K562 (cell line): ENCODE results near the gene KIFC3. TPM values are rescaled to one million over a fixed set of nuclear protein-coding genes. Genes with fewer than 3 reads are reported as not detected.

ENCODE experiments used
- ATAC-seq: fragments of 200-7000 bp; cut with Tn5 transposase; 3 replicates; pipeline ENCODE4 v1.9.1; 2020; ENCODE audit warnings: moderate library complexity
- BruUV-seq: library from RNA; stranded (reverse); fragments of 400-500 nt; replicated peaks from 2 replicates; lab custom pipeline; 2021; lab: Mats Ljungman, UMichigan
- CTCF ChIA-PET: fragments of 300-600 bp; formaldehyde crosslinking; extraction: SDS; loops from one replicate; lab custom pipeline; 2021; ENCODE audit warnings: low intra/inter-chr PET ratio; lab: Yijun Ruan, JAX
- POLR2A ChIA-PET: fragments of 300-600, 350-650 bp; sonication (Branson Sonifier 250); formaldehyde crosslinking; extraction: SDS; loops from one replicate; lab custom pipeline; 2021; ENCODE audit warnings: antibody characterized with exemption, inconsistent platforms; lab: Yijun Ruan, JAX
- DNase-seq, 4 experiments: peaks; one replicate each; pipeline versions ENCODE4 v3.0.0 to v3.0.0-alpha.2; 2011 to 2018; ENCODE audit warnings: low spot score in 3 of 4, mixed read lengths in 3 of 4; ENCODE audit errors: extremely low read depth in 1 of 4
- FAIRE-seq: peaks from 2 replicates; lab custom pipeline; 2011; peaks lifted over from hg19 to GRCh38; lab: Jason Lieb, UNC
- H2AFZ ChIP-seq: 2 replicates; pipeline ENCODE4 v1.6.0; 2011; ENCODE audit warnings: low read depth, low read length, control low read depth, inconsistent platforms
- H3K27ac ChIP-seq: fragments of 200-600 bp; 3 replicates; pipeline ENCODE4 v1.8.0; 2011; ENCODE audit warnings: low read depth, mild to moderate bottlenecking, control low read depth, inconsistent platforms, low read length, moderate library complexity, mixed read lengths; ENCODE audit errors: extremely low read depth
- H3K27me3 ChIP-seq, 2 experiments: fragments of 300-600 bp in 1 of 2; 2 replicates in 1 of 2; 3 replicates in 1 of 2; pipeline versions ENCODE4 v1.6.0 to v1.8.0; 2011; ENCODE audit warnings: inconsistent platforms in 2 of 2, low read length in 2 of 2, mild to moderate bottlenecking in 1 of 2, mixed read lengths in 1 of 2, moderate library complexity in 1 of 2; ENCODE audit not compliant: control insufficient read depth in 2 of 2, insufficient read depth in 2 of 2
- H3K36me3 ChIP-seq: fragments of 300-600 bp; 3 replicates; pipeline ENCODE4 v1.8.0; 2011; ENCODE audit warnings: mild to moderate bottlenecking, low read length, inconsistent platforms; ENCODE audit not compliant: control insufficient read depth, insufficient read depth
- H3K4me1 ChIP-seq, 2 experiments: fragments of 200-600 bp in 1 of 2; replicated peaks in 1 of 2; 2 replicates in 1 of 2; 3 replicates in 1 of 2; pipeline versions ENCODE4 v1.5.1 to v1.8.0; 2011; ENCODE audit warnings: inconsistent platforms in 2 of 2, low read length in 2 of 2, mild to moderate bottlenecking in 1 of 2, mixed read lengths in 1 of 2, moderate library complexity in 1 of 2; ENCODE audit not compliant: control insufficient read depth in 2 of 2, insufficient read depth in 2 of 2
- H3K4me2 ChIP-seq: 2 replicates; pipeline ENCODE4 v1.6.1; 2011; ENCODE audit warnings: low read length, control low read depth, inconsistent platforms, mixed read lengths; ENCODE audit not compliant: insufficient read depth
- H3K4me3 ChIP-seq: fragments of 200-600 bp; sonication (generic), shearing (Covaris generic); 2 replicates; pipeline ENCODE4 v1.5.1; 2016; ENCODE audit warnings: control low read depth, inconsistent platforms
- H3K79me2 ChIP-seq: fragments of 200-600 bp; 3 replicates; pipeline ENCODE4 v1.8.0; 2011; ENCODE audit warnings: low read length, inconsistent platforms; ENCODE audit not compliant: control insufficient read depth, insufficient read depth
- H3K9ac ChIP-seq, 2 experiments: 2 replicates each; pipeline versions ENCODE4 v1.6.0 to v1.6.1; 2011; ENCODE audit warnings: low read depth in 2 of 2, low read length in 2 of 2, control low read depth in 1 of 2, inconsistent platforms in 1 of 2, mild to moderate bottlenecking in 1 of 2, mixed read lengths in 1 of 2; ENCODE audit not compliant: insufficient read depth in 1 of 2
- H3K9me1 ChIP-seq: one replicate; pipeline ENCODE4 v1.6.0; 2011; ENCODE audit warnings: inconsistent platforms, mild to moderate bottlenecking, low read length, moderate library complexity; ENCODE audit not compliant: control insufficient read depth, insufficient read depth
- H3K9me3 ChIP-seq: replicated peaks from 2 replicates; pipeline ENCODE4 v1.5.1; 2011; ENCODE audit warnings: low read depth, low read length, inconsistent platforms; ENCODE audit not compliant: control insufficient read depth, insufficient read depth
- H4K20me1 ChIP-seq: replicated peaks from 2 replicates; pipeline ENCODE4 v1.6.1; 2011; ENCODE audit warnings: low read length, inconsistent platforms, mixed read lengths; ENCODE audit not compliant: control insufficient read depth, insufficient read depth
- GMEB1 ChIP-seq: fragments of 250-450 bp; sonication (Bioruptor Pico); IDR thresholded peaks from 2 replicates; pipeline ENCODE4 v1.4.0; 2020; ENCODE audit warnings: mild to moderate bottlenecking
- HDGF ChIP-seq: fragments of 450-650 bp; IDR thresholded peaks from 2 replicates; pipeline ENCODE4 v1.6.1; 2016
- KHSRP ChIP-seq: fragments of 450-650 bp; IDR thresholded peaks from 2 replicates; pipeline ENCODE4 v1.6.1; 2017
- PML ChIP-seq: IDR thresholded peaks from 2 replicates; pipeline ENCODE4 v1.6.1; 2012; ENCODE audit warnings: low read length, inconsistent platforms
- SMAD4 ChIP-seq: fragments of 250-450 bp; sonication (Bioruptor Pico); conservative IDR thresholded peaks from 2 replicates; pipeline ENCODE4 v1.8.0; 2021; ENCODE audit warnings: inconsistent platforms, mild to moderate bottlenecking, moderate library complexity
- SRSF1 ChIP-seq: fragments of 200-400 bp; formaldehyde crosslinking; IDR thresholded peaks from 2 replicates; pipeline ENCODE4 v1.6.1; 2017; ENCODE audit warnings: mild to moderate bottlenecking, low read depth, low read length, moderate library complexity
- WGBS: fragments of 100-300 bp; shearing (Covaris generic); methylation state at CpG from one replicate; pipeline ENCODE4 v1.1.6; 2016; ENCODE audit warnings: low coverage, mixed read lengths; ENCODE audit not compliant: insufficient coverage; ENCODE audit errors: missing lambda C conversion rate; 5-methylcytosine and 5-hydroxymethylcytosine counted together
- in situ Hi-C: fragments of 300-500 bp; cut with MboI; formaldehyde crosslinking; loops from 4 replicates; pipeline ENCODE4 v1.15.0; 2018; ENCODE audit warnings: inconsistent platforms, mixed read lengths
- intact Hi-C: fragments of 100-400 bp; cut with micrococcal nuclease; formaldehyde crosslinking; loops from 2 replicates; pipeline ENCODE4 v1.14.2; 2022
- polyA plus RNA-seq, 8 experiments: library from polyadenylated mRNA; depleted of rRNA in 4 of 8; stranded (reverse) in 5 of 8; unstranded in 3 of 8; fragments of >200 nt; fragmentation: Nextera tagmentation in 2 of 8; fragmentation: Illumina TruSeq in 1 of 8; extraction: Ambion mirVana in 2 of 8; extraction: Trizol in 1 of 8; gene quantifications; 2 replicates each; pipeline versions ENCODE4 v1.2.1 to v1.2.3, GENCODE V29; 2011 to 2014; ENCODE audit warnings: inconsistent platforms in 1 of 8, missing spikeins in 1 of 8
- total RNA-seq, 7 experiments: library from RNA; depleted of rRNA in 6 of 7; stranded (reverse); fragments of >200 nt in 6 of 7; fragmentation: Illumina TruSeq in 2 of 7; extraction: Trizol in 2 of 7; gene quantifications; 2 replicates each; pipeline versions ENCODE4 v1.2.1 to v1.2.3, GENCODE V29; 2011 to 2021; ENCODE audit warnings: low replicate concordance in 1 of 7

Gene KIFC3
- total and polyA plus RNA-seq, 9 of the 15 experiments (the other 6 are each of a cell fraction or from before 2014, with no cell fraction given): 0.23 to 105 (median 26.2) TPM

GRCh38 chr16:57783883-57784282, 18.4 kb downstream of the KIFC3 start:
- Histone ChIP-seq H3K9ac (no peak overlapping the region), H3K27me3 (no peaks in the 10 kb centered on the region), H3K79me2 (no peaks in the 10 kb centered on the region), H3K27ac (no peak overlapping the region), H4K20me1 (no peaks in the 10 kb centered on the region), H3K4me2 (no peak overlapping the region), H3K9me3 (no peaks in the 10 kb centered on the region), H3K9me1 (no peaks in the 10 kb centered on the region), H3K4me3 (no peak overlapping the region), H3K4me1 (peaks cover 0 to 23% of the 10 kb centered on the region in 2 experiments; a peak in 1 of 5 replicates), H3K36me3 (peaks cover 59% of the 10 kb centered on the region; the same call in 2 of the 3 replicates)
- ChIA-PET CTCF (no interaction called here), POLR2A (interaction anchor here (0.9 to 2.8 kb wide), 3 partner anchors 11 to 16 kb away, joined by 5 to 15 read pairs (median 9); no protein-coding TSS in a partner anchor)
- DNase-seq (no peak), ATAC-seq (no peak), FAIRE-seq (no peak)
- intact Hi-C loops: no loop called here
- 75% methylated on average over 8 of the region's 8 CpGs for WGBS
- BruUV-seq: no TSS peak
- TF ChIP-seq HDGF: no peak
- TF ChIP-seq SMAD4: no peak
- TF ChIP-seq PML: no peak
- TF ChIP-seq GMEB1 (CRISPR knock-in tag): no peak
- TF ChIP-seq KHSRP: no peak
- TF ChIP-seq SRSF1: no peak
- TF ChIP-seq, all 486 proteins: peak for 0
- in situ Hi-C loops: no loop called here
- H2AFZ ChIP-seq: no peak overlapping the region
